Ishikawa (cell line): ENCODE measurements around the gene CTNND2.

Experiments used
- CEBPB ChIP-seq: IDR thresholded peaks from 2 replicates; pipeline ENCODE4 v1.6.1; 2012
- CREB1 ChIP-seq: IDR thresholded peaks from 2 replicates; pipeline ENCODE4 v1.6.1; 2012; ENCODE audit warnings: low read depth
- EGR1 ChIP-seq: IDR thresholded peaks from 2 replicates; pipeline ENCODE4 v1.6.1; 2012
- EP300 ChIP-seq: IDR thresholded peaks from 2 replicates; pipeline ENCODE4 v1.6.1; 2012; ENCODE audit warnings: borderline replicate concordance
- FOXM1 ChIP-seq: IDR thresholded peaks from 2 replicates; pipeline ENCODE4 v1.6.1; 2012; ENCODE audit warnings: low read depth, borderline replicate concordance
- NFIC ChIP-seq: IDR thresholded peaks from 2 replicates; pipeline ENCODE4 v1.6.1; 2012
- RAD21 ChIP-seq: IDR thresholded peaks from 2 replicates; pipeline ENCODE4 v1.6.1; 2012; ENCODE audit warnings: low read depth
- TAF1 ChIP-seq: IDR thresholded peaks from 2 replicates; pipeline ENCODE4 v1.6.1; 2012; ENCODE audit warnings: low read depth, mild to moderate bottlenecking
- TCF12 ChIP-seq: IDR thresholded peaks from 2 replicates; pipeline ENCODE4 v1.6.1; 2012; ENCODE audit warnings: low read depth
- TEAD4 ChIP-seq: IDR thresholded peaks from 2 replicates; pipeline ENCODE4 v1.6.1; 2012
- USF1 ChIP-seq: IDR thresholded peaks from 2 replicates; pipeline ENCODE4 v1.6.1; 2012
- YY1 ChIP-seq: IDR thresholded peaks from 2 replicates; pipeline ENCODE4 v1.6.1; 2012; ENCODE audit warnings: low read depth
- ZBTB7A ChIP-seq: IDR thresholded peaks from 2 replicates; pipeline ENCODE4 v1.6.1; 2012; ENCODE audit warnings: low read depth
- TF ChIP-seq, protein P1 (sequence below): IDR thresholded peaks from 2 replicates; pipeline ENCODE4 v1.6.1; 2012; ENCODE audit warnings: low read depth, mild to moderate bottlenecking
- TF ChIP-seq, protein P2 (sequence below): IDR thresholded peaks from 2 replicates; pipeline ENCODE4 v1.6.1; 2012

Gene CTNND2

DNA sequence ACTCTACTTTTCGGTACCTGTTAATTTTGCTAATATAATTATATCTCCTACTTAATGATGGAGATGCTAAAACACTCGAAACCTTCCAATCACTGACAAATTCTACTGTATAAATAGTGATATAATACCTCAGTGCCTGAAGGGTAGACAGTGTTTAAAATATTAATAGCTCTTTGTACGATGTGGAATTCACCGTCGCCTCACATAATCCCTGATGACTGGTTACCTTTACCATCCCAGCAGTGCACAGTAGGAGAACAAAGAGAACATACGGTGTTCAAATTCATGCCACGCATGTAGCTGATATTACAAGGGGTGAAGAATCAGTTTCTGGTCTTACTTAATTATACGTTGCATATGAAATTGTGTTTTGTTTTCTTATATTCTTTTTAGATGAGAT is 506.7 kb downstream of the CTNND2 start:
- TF ChIP-seq CEBPB (no peak), TAF1 (no peak), TEAD4 (no peak), FOXM1 (no peak), EGR1 (no peak), EP300 (no peak), TCF12 (no peak), ZBTB7A (no peak), CREB1 (no peak), USF1 (no peak), NFIC (no peak)
- TF ChIP-seq, protein P1, sequence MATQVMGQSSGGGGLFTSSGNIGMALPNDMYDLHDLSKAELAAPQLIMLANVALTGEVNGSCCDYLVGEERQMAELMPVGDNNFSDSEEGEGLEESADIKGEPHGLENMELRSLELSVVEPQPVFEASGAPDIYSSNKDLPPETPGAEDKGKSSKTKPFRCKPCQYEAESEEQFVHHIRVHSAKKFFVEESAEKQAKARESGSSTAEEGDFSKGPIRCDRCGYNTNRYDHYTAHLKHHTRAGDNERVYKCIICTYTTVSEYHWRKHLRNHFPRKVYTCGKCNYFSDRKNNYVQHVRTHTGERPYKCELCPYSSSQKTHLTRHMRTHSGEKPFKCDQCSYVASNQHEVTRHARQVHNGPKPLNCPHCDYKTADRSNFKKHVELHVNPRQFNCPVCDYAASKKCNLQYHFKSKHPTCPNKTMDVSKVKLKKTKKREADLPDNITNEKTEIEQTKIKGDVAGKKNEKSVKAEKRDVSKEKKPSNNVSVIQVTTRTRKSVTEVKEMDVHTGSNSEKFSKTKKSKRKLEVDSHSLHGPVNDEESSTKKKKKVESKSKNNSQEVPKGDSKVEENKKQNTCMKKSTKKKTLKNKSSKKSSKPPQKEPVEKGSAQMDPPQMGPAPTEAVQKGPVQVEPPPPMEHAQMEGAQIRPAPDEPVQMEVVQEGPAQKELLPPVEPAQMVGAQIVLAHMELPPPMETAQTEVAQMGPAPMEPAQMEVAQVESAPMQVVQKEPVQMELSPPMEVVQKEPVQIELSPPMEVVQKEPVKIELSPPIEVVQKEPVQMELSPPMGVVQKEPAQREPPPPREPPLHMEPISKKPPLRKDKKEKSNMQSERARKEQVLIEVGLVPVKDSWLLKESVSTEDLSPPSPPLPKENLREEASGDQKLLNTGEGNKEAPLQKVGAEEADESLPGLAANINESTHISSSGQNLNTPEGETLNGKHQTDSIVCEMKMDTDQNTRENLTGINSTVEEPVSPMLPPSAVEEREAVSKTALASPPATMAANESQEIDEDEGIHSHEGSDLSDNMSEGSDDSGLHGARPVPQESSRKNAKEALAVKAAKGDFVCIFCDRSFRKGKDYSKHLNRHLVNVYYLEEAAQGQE = no peak

DNA sequence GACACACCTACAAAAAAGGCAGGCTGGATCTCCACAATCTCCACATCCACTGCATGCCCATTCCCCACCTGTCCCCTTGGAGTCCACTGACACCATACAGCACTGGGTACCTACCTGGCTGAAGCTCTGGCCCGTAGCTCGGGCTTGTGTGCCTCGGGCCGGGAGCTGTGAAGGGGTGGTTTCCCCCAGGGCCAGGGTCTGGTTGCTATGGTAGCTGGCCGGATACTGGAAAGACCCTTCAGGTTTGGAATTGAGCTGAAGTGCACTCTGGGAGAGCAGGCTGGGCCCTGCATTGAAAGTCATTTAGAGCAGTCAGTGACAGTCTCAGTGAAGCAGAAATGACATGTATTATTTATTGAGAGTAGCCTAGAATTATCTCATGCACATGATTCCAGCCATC is 507.3 kb downstream of the CTNND2 start:
- TF ChIP-seq TAF1 (no peak), EP300 (no peak), RAD21 (no peak), YY1 (no peak), USF1 (no peak), EGR1 (no peak), ZBTB7A (no peak), CREB1 (no peak), NFIC (no peak)
- TF ChIP-seq, protein P2, sequence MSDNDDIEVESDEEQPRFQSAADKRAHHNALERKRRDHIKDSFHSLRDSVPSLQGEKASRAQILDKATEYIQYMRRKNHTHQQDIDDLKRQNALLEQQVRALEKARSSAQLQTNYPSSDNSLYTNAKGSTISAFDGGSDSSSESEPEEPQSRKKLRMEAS = no peak
- TF ChIP-seq, protein P1 = no peak

DNA sequence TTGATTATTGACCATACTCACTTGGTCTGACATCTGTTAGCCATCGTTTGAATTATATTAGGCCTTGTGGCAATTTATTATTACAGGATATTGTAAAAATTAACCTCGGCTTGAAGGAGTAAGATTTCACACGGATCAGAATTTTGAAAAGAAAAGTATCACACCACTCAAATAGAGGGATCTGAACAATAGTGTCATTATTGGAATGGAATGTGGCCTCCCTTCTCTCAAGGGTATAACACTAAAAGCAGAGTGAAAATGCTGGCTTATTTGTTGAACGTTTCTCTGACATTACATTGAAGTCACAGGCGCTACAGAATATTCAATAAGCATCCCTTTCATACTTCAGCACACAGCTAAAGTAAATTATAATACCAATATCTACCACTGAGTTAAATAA is 509.3 kb downstream of the CTNND2 start:
- TF ChIP-seq EGR1 (no peak), TAF1 (no peak), YY1 (no peak), CREB1 (no peak), USF1 (no peak), NFIC (no peak), TCF12 (no peak), RAD21 (no peak), ZBTB7A (no peak)
- TF ChIP-seq, protein P1 = no peak

DNA sequence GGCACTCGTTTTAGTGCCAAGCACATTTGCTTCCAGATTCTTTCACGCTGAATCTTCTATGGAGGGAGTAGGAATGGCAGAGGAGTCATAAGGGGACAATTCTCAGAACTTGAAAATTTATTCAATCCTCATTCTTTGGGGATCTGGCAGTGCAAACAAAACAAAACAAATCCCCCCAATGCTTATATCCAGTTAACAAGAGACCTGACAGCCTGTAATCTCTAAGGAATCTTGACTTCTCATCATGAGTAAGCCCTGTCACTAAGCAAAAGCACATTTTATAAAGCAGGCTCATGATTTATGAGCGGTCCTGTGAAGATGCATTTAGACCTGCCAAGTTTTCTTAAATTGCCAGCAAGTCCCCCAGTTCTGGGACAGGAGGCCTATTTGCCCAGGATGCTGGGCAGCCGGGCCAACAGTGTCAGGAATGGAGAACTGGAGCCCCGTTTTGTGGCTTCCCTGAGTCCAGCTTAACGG is 513.9 kb downstream of the CTNND2 start:
- TF ChIP-seq, protein P2 = no peak
- no peak for TF ChIP-seq TEAD4
- TF ChIP-seq FOXM1 = no peak
- TF ChIP-seq CREB1 = no peak
- TF ChIP-seq EGR1 = no peak
- TF ChIP-seq USF1 = no peak
- TF ChIP-seq CEBPB = no peak
